HepG2 (cell line): ENCODE data around the gene KLHDC4. TPM values are rescaled to one million over a fixed set of nuclear protein-coding genes. Genes with fewer than 3 reads are reported as not detected.

Experiments
- DR1 ChIP-seq: sonication (generic); formaldehyde crosslinking; IDR thresholded peaks from 2 replicates; pipeline ENCODE4 v1.8.0; 2021; ENCODE audit warnings: mild to moderate bottlenecking, missing genetic modification reagents, inconsistent platforms
- FOXK1 ChIP-seq: sonication (generic); formaldehyde crosslinking; IDR thresholded peaks from 2 replicates; pipeline ENCODE4 v1.4.0; 2020; ENCODE audit warnings: low read depth, missing genetic modification reagents, borderline replicate concordance
- GLI4 ChIP-seq: sonication (generic); formaldehyde crosslinking; IDR thresholded peaks from 2 replicates; pipeline ENCODE4 v1.5.1; 2020; ENCODE audit warnings: missing genetic modification reagents, mild to moderate bottlenecking, moderate library complexity, borderline replicate concordance
- NFE2L2 ChIP-seq: fragments of 150-350 bp; IDR thresholded peaks from 2 replicates; pipeline ENCODE4 v1.6.1; 2014; ENCODE audit warnings: low read length
- TRIM24 ChIP-seq: sonication (generic); formaldehyde crosslinking; IDR thresholded peaks from 2 replicates; pipeline ENCODE4 v1.8.0; 2022; ENCODE audit warnings: mild to moderate bottlenecking, missing genetic modification reagents
- U2AF2 ChIP-seq: fragments of 200-400 bp; formaldehyde crosslinking; IDR thresholded peaks from 2 replicates; pipeline ENCODE4 v1.6.1; 2017; ENCODE audit warnings: low read depth, mild to moderate bottlenecking, low read length
- ZNF205 ChIP-seq: IDR thresholded peaks from 2 replicates; pipeline ENCODE4 v1.6.1; 2018; ENCODE audit warnings: missing biosample characterization, missing genetic modification reagents
- ZNF232 ChIP-seq: sonication (generic); formaldehyde crosslinking; IDR thresholded peaks from 2 replicates; pipeline ENCODE4 v1.4.0; 2020; ENCODE audit warnings: missing genetic modification reagents, borderline replicate concordance
- ZNF329 ChIP-seq: sonication (generic); formaldehyde crosslinking; IDR thresholded peaks from 2 replicates; pipeline ENCODE4 v1.9.0; 2021; ENCODE audit warnings: low read depth, mild to moderate bottlenecking, missing genetic modification reagents
- ZNF354B ChIP-seq: sonication (generic); formaldehyde crosslinking; IDR thresholded peaks from 2 replicates; pipeline ENCODE4 v1.8.0; 2022; ENCODE audit warnings: mild to moderate bottlenecking, missing genetic modification reagents
- polyA plus RNA-seq, 8 experiments: library from polyadenylated mRNA; depleted of rRNA in 3 of 8; stranded (reverse) in 7 of 8; unstranded in 1 of 8; fragments of >200 nt; fragmentation: Illumina TruSeq in 4 of 8; extraction: Trizol in 4 of 8; gene quantifications; 2 replicates each; pipeline versions ENCODE4 v1.2.1 to v1.2.3, GENCODE V29; 2011 to 2016; ENCODE audit warnings: low read depth in 4 of 8, missing spikeins in 1 of 8, mixed read lengths in 1 of 8; ENCODE audit not compliant: insufficient read depth in 1 of 8
- total RNA-seq, 5 experiments: library from RNA; depleted of rRNA; stranded (reverse); fragments of >200 nt; fragmentation: Illumina TruSeq; extraction: Trizol; gene quantifications; 2 replicates each; pipeline ENCODE4 v1.2.3, GENCODE V29; 2016; ENCODE audit warnings: low read depth in 1 of 5
- TF ChIP-seq, protein P1 (sequence below): sonication (generic); formaldehyde crosslinking; IDR thresholded peaks from one replicate; pipeline ENCODE4 v1.5.1; 2020; ENCODE audit warnings: mild to moderate bottlenecking, missing genetic modification reagents; ENCODE audit errors: not compliant biosample characterization
- TF ChIP-seq, protein P2 (sequence below): sonication (generic); formaldehyde crosslinking; IDR thresholded peaks from 2 replicates; pipeline ENCODE4 v1.4.0; 2020; ENCODE audit warnings: mild to moderate bottlenecking, low read depth, missing genetic modification reagents
- TF ChIP-seq, protein P3 (sequence below): sonication (generic); formaldehyde crosslinking; IDR thresholded peaks from 2 replicates; pipeline ENCODE4 v1.8.0; 2022; ENCODE audit warnings: missing genetic modification reagents, mild to moderate bottlenecking, moderate library complexity, borderline replicate concordance
- TF ChIP-seq, protein P4 (sequence below): sonication (generic); formaldehyde crosslinking; conservative IDR thresholded peaks from 2 replicates; pipeline ENCODE4 v1.8.0; 2022; ENCODE audit warnings: mild to moderate bottlenecking, moderate library complexity, missing genetic modification reagents

KLHDC4 gene
- total and polyA plus RNA-seq, 2 of the 13 experiments (the other 11 are each of a cell fraction or from before 2014, with no cell fraction given): 18.7 to 31.8 TPM

DNA sequence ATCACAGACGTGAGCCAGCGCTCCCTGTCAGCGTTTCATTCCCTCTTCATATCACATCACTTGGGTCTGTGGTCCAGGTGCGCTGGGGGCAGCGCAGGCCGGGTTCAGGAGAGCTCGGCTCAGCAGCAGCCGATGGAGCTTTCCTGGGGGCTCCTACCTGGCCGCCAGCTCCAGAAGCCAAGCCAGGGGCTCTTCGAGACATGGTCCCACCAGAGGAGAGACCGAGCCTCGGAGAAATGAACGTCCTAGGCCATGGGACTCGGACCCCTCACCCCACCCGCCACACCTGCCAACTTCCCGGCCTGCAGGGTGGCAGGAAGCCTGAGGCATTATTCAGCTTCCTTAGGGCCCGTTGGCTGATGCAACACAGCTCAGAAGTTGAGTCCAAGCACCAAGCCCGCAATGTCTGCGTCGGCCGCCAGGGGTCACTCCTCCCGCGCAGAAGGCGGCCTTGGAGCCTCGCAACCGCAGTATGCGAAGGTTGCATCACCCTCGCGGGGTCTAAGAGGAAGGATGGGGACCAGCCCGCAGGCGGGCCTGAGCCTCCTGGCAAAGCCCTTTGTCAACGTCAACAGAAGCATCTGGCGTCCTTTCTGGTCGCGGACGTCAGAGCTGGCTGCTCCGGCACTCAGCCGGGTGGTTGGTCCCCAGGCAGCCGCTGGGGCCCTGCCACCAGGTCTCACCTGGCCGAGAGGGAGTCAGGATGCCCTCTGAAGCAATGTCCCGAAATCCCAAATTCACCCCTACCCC is 13.2 kb upstream of the KLHDC4 start (continued):
- TF ChIP-seq, protein P1, sequence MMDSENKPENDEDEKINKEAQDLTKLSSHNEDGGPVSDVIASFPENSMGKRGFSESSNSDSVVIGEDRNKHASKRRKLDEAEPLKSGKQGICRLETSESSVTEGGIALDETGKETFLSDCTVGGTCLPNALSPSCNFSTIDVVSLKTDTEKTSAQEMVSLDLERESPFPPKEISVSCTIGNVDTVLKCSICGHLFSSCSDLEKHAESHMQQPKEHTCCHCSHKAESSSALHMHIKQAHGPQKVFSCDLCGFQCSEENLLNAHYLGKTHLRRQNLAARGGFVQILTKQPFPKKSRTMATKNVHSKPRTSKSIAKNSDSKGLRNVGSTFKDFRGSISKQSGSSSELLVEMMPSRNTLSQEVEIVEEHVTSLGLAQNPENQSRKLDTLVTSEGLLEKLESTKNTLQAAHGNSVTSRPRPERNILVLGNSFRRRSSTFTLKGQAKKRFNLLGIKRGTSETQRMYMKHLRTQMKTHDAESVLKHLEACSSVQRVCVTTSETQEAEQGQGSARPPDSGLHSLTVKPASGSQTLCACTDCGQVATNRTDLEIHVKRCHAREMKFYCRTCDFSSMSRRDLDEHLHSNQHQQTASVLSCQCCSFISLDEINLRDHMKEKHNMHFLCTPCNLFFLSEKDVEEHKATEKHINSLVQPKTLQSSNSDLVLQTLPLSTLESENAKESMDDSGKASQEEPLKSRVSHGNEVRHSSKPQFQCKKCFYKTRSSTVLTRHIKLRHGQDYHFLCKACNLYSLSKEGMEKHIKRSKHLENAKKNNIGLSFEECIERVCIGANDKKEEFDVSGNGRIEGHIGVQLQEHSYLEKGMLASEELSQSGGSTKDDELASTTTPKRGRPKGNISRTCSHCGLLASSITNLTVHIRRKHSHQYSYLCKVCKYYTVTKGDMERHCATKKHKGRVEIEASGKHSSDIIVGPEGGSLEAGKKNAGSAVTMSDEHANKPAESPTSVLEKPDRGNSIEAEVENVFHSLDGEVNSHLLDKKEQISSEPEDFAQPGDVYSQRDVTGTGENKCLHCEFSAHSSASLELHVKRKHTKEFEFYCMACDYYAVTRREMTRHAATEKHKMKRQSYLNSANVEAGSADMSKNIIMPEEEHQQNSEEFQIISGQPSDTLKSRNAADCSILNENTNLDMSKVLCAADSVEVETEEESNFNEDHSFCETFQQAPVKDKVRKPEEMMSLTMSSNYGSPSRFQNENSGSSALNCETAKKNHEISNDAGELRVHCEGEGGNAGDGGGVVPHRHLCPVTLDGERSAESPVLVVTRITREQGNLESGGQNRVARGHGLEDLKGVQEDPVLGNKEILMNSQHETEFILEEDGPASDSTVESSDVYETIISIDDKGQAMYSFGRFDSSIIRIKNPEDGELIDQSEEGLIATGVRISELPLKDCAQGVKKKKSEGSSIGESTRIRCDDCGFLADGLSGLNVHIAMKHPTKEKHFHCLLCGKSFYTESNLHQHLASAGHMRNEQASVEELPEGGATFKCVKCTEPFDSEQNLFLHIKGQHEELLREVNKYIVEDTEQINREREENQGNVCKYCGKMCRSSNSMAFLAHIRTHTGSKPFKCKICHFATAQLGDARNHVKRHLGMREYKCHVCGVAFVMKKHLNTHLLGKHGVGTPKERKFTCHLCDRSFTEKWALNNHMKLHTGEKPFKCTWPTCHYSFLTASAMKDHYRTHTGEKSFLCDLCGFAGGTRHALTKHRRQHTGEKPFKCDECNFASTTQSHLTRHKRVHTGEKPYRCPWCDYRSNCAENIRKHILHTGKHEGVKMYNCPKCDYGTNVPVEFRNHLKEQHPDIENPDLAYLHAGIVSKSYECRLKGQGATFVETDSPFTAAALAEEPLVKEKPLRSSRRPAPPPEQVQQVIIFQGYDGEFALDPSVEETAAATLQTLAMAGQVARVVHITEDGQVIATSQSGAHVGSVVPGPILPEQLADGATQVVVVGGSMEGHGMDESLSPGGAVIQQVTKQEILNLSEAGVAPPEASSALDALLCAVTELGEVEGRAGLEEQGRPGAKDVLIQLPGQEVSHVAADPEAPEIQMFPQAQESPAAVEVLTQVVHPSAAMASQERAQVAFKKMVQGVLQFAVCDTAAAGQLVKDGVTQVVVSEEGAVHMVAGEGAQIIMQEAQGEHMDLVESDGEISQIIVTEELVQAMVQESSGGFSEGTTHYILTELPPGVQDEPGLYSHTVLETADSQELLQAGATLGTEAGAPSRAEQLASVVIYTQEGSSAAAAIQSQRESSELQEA (CRISPR knock-in tag): peak; percentile 76
- TF ChIP-seq ZNF205 (CRISPR knock-in tag): peak; percentile 89
- no peak; the same call in 1 of the 2 replicates for TF ChIP-seq ZNF354B (CRISPR knock-in tag)
- TF ChIP-seq, protein P2, sequence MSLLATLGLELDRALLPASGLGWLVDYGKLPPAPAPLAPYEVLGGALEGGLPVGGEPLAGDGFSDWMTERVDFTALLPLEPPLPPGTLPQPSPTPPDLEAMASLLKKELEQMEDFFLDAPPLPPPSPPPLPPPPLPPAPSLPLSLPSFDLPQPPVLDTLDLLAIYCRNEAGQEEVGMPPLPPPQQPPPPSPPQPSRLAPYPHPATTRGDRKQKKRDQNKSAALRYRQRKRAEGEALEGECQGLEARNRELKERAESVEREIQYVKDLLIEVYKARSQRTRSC (CRISPR knock-in tag): peak; percentile 98
- TF ChIP-seq U2AF2: no peak
- TF ChIP-seq DR1 (CRISPR knock-in tag): peak; percentile 75
- TF ChIP-seq ZNF232 (CRISPR knock-in tag): peak; percentile 70; the same call in 1 of the 2 replicates
- TF ChIP-seq, protein P3, sequence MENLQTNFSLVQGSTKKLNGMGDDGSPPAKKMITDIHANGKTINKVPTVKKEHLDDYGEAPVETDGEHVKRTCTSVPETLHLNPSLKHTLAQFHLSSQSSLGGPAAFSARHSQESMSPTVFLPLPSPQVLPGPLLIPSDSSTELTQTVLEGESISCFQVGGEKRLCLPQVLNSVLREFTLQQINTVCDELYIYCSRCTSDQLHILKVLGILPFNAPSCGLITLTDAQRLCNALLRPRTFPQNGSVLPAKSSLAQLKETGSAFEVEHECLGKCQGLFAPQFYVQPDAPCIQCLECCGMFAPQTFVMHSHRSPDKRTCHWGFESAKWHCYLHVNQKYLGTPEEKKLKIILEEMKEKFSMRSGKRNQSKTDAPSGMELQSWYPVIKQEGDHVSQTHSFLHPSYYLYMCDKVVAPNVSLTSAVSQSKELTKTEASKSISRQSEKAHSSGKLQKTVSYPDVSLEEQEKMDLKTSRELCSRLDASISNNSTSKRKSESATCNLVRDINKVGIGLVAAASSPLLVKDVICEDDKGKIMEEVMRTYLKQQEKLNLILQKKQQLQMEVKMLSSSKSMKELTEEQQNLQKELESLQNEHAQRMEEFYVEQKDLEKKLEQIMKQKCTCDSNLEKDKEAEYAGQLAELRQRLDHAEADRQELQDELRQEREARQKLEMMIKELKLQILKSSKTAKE (CRISPR knock-in tag): no peak
- TF ChIP-seq ZNF329: peak; percentile 67; the same call in 1 of the 2 replicates
- TF ChIP-seq, protein P4, sequence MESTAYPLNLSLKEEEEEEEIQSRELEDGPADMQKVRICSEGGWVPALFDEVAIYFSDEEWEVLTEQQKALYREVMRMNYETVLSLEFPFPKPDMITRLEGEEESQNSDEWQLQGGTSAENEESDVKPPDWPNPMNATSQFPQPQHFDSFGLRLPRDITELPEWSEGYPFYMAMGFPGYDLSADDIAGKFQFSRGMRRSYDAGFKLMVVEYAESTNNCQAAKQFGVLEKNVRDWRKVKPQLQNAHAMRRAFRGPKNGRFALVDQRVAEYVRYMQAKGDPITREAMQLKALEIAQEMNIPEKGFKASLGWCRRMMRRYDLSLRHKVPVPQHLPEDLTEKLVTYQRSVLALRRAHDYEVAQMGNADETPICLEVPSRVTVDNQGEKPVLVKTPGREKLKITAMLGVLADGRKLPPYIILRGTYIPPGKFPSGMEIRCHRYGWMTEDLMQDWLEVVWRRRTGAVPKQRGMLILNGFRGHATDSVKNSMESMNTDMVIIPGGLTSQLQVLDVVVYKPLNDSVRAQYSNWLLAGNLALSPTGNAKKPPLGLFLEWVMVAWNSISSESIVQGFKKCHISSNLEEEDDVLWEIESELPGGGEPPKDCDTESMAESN (CRISPR knock-in tag): peak; percentile 99
- no peak for TF ChIP-seq TRIM24 (CRISPR knock-in tag)
- no peak for TF ChIP-seq GLI4 (CRISPR knock-in tag)
- no peak for TF ChIP-seq NFE2L2
- peak; percentile 79; the same call in 1 of the 2 replicates for TF ChIP-seq FOXK1
